ENCODE measurements around the gene ALDH1L2.

DNA sequence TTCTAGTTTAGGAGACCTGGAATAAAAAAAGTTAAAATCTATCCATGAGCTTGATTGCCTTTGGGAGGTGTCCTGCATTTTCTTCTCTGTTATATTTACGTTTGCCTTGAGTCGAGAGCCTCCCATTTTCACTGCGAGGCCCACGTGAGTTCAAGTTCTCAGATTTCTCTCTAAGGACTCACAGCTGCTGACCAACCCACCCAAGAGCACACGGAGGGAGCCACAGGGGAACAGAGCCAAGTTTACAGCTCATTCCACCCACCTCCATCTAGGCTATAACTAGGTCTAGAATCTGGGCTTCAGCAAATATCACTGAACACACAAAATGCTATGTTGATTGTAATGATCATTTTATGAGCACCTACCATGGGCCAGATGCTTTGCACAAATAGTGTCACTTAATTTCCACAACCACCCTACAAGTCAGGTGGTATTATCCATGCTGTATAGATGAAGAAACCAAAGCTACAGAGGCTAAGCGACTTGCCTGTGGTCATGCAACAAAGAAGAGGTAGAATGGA lies 16.7 kb downstream of the ALDH1L2 start:
- no peak for TF ChIP-seq CTCF (IDR thresholded peaks at IDR 0.05; ENCODE audit: poor library complexity, severe bottlenecking)
- TF ChIP-seq REST (IDR thresholded peaks at IDR 0.05; ENCODE audit: borderline replicate concordance), result no peak
- no peak for TF ChIP-seq POLR2AphosphoS5 (IDR thresholded peaks at IDR 0.05)

All from neural cell (in vitro differentiated cells).